ENCODE data around the gene RRP15. TPM values are rescaled to one million over a fixed set of nuclear protein-coding genes. Genes with fewer than 3 reads are reported as not detected.

RRP15 gene
- total RNA-seq, 1 experiment from 2014 or later, result 25.6 TPM

DNA sequence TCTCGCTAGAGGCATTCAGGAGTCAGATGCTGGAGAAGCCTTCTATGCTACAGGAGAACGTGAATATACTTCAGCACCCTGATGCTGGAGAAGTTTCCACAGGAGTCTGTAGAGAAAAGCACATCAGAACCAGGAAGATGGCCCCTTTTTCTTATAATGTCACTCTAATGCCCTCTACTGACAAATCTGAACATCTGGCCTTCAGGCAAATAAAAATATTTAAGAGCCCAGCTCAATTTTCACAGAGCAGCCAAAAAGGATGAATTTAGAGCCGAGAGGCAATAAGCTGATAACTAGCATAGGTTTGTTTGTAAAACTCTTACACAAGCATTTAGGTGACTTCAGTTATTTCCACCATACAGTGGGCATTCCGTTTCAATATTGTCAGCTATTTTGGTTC lies 3.8 kb upstream of the RRP15 start:
- ATAC-seq (no peak), DNase-seq (no peak)
- Histone ChIP-seq H3F3A (ENCODE audit: low read length, unreplicated experiment) (no peaks in the 10 kb centered on the region), H3K9ac (ENCODE audit: low read length) (no peak overlapping the region), H3K79me2 (ENCODE audit: low read length) (peaks cover 12% of the 10 kb centered on the region), H3K4me2 (ENCODE audit: low read length) (no peak overlapping the region), H3K9me2 (replicated peaks; ENCODE audit: low read length) (no peaks in the 10 kb centered on the region), H3K4me3 (ENCODE audit: low read length) (no peak overlapping the region), H4K20me1 (ENCODE audit: low read length) (peaks cover 4% of the 10 kb centered on the region; the same call in 1 of the 2 replicates), H3K36me3 (ENCODE audit: low read depth, low read length) (no peaks in the 10 kb centered on the region), H3K27ac (ENCODE audit: low read length) (no peak overlapping the region), H2AFZ (ENCODE audit: low read length) (no peak overlapping the region), H3K9me3 (ENCODE audit: low read length) (0 out of 2 replicates have a peak, but pooled peaks cover 5% of the 10 kb centered on the region), H3K27me3 (ENCODE audit: low read length) (no peaks in the 10 kb centered on the region), H3K4me1 (ENCODE audit: insufficient read depth, low read length) (peaks cover 12% of the 10 kb centered on the region)
- CTCF ChIA-PET, result no interaction called here
- TF ChIP-seq, protein P1, sequence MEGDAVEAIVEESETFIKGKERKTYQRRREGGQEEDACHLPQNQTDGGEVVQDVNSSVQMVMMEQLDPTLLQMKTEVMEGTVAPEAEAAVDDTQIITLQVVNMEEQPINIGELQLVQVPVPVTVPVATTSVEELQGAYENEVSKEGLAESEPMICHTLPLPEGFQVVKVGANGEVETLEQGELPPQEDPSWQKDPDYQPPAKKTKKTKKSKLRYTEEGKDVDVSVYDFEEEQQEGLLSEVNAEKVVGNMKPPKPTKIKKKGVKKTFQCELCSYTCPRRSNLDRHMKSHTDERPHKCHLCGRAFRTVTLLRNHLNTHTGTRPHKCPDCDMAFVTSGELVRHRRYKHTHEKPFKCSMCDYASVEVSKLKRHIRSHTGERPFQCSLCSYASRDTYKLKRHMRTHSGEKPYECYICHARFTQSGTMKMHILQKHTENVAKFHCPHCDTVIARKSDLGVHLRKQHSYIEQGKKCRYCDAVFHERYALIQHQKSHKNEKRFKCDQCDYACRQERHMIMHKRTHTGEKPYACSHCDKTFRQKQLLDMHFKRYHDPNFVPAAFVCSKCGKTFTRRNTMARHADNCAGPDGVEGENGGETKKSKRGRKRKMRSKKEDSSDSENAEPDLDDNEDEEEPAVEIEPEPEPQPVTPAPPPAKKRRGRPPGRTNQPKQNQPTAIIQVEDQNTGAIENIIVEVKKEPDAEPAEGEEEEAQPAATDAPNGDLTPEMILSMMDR (conservative IDR thresholded peaks at IDR 0.05; ENCODE audit: low read depth, low read length), result peak; percentile 40; the same call in 1 of the 2 replicates
- TF ChIP-seq EZH2phosphoT487 (IDR thresholded peaks at IDR 0.05; ENCODE audit: borderline replicate concordance, low read length), result no peak
- BruUV-seq (replicated peaks), result no TSS peak
- intact Hi-C loops (cut with micrococcal nuclease), result no loop called here
- POLR2A ChIA-PET (ENCODE audit: unreplicated experiment), result no interaction called here

DNA sequence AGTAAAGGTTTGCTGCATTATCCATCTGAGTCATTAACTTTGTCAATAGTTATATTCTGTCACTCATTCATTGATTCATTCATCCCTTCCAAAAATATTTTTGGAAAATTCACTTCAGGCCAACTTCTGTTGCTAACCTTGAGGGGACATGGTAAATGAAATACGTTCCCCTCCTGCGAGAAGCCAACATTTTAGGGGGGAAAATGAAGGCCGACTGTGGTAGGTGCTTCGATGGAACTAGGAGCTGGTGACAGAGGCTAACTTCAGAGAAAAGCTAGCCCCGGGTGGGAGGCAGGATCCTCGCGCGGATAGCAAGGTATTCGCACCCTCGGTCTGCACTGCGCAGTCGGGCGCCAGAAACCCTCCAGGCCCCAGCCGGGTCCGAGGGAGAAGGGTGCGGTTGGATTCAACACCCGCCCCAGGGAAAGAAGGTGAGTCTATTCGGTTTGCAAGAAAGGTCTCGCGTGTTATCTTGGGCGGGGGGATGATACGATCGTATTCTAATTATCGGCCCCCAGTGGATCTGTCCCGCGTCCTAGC lies 646 bp upstream of the RRP15 start:
- H3K27ac ChIP-seq (ENCODE audit: low read length), result peak overlapping the region; percentile 45
- H4K20me1 ChIP-seq (ENCODE audit: low read length), result peaks cover 32% of the 10 kb centered on the region
- peaks cover 9% of the 10 kb centered on the region; the same call in 1 of the 2 replicates for H3K36me3 ChIP-seq (ENCODE audit: low read depth, low read length)
- ChIA-PET POLR2A (ENCODE audit: unreplicated experiment) (interaction anchor here (0.6 to 0.7 kb wide), 4 partner anchors 25 to 1213 kb away, joined by 3 to 6 read pairs (median 4); no protein-coding TSS in a partner anchor), CTCF (interaction anchor here (0.7 to 0.9 kb wide), 3 partner anchors 15 to 113 kb away, joined by 3 to 5 read pairs (median 4); no protein-coding TSS in a partner anchor)
- H2AFZ ChIP-seq (ENCODE audit: low read length), result peak overlapping the region; percentile 95
- H3K27me3 ChIP-seq (ENCODE audit: low read length), result no peaks in the 10 kb centered on the region
- H3K79me2 ChIP-seq (ENCODE audit: low read length), result peaks cover 44% of the 10 kb centered on the region
- peak overlapping the region; percentile 88 for H3K4me3 ChIP-seq (ENCODE audit: low read length)
- H3K4me2 ChIP-seq (ENCODE audit: low read length), result peak overlapping the region; percentile 87
- intact Hi-C loops (cut with micrococcal nuclease), result loop anchor here (2.0 kb wide), 1 partner anchor 120 kb away; no protein-coding TSS in a partner anchor
- TF ChIP-seq EZH2 (IDR thresholded peaks at IDR 0.05; ENCODE audit: low read length, unreplicated experiment) (no peak), EZH2phosphoT487 (IDR thresholded peaks at IDR 0.05; ENCODE audit: borderline replicate concordance, low read length) (no peak)
- TF ChIP-seq, protein P1 (conservative IDR thresholded peaks at IDR 0.05; ENCODE audit: low read depth, low read length), result no peak
- H3K9me2 ChIP-seq (replicated peaks; ENCODE audit: low read length), result no peaks in the 10 kb centered on the region
- H3K4me1 ChIP-seq (ENCODE audit: insufficient read depth, low read length), result peaks cover 23% of the 10 kb centered on the region
- 0 out of 2 replicates have a peak, but pooled peaks cover 5% of the 10 kb centered on the region for H3K9me3 ChIP-seq (ENCODE audit: low read length)
- DNase-seq (peak; percentile 61), ATAC-seq (peak; percentile 37)
- TSS peak; percentile 99 for BruUV-seq (replicated peaks)
- H3F3A ChIP-seq (ENCODE audit: low read length, unreplicated experiment), result no peaks in the 10 kb centered on the region
- H3K9ac ChIP-seq (ENCODE audit: low read length), result peak overlapping the region; percentile 84

DNA sequence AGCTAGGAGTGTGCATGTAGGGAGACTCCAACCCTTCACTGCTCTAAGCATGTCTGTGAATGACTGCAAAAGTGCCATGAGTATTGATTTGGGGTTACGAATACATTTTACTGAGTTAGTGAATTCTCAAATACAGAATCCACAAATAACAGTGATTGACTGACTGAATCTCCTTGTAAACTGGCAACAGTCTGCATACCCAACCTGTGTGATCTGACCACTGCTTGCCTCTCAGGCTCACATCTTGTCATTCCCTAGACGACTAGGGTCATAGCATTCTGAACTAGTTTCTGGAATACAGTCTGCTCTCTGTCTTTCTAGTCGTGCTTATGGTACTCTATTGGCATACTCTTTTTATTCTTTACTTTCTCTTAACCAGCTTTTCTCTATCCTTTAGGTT lies 7.4 kb downstream of the RRP15 start:
- TF ChIP-seq EZH2 (IDR thresholded peaks at IDR 0.05; ENCODE audit: low read length, unreplicated experiment) (no peak), EZH2phosphoT487 (IDR thresholded peaks at IDR 0.05; ENCODE audit: borderline replicate concordance, low read length) (no peak)
- TF ChIP-seq, protein P1 (conservative IDR thresholded peaks at IDR 0.05; ENCODE audit: low read depth, low read length), result no peak
- Histone ChIP-seq H4K20me1 (ENCODE audit: low read length) (peaks cover 26% of the 10 kb centered on the region; the same call in 1 of the 2 replicates), H3K4me2 (ENCODE audit: low read length) (no peak overlapping the region), H3K27me3 (ENCODE audit: low read length) (no peaks in the 10 kb centered on the region), H3F3A (ENCODE audit: low read length, unreplicated experiment) (no peaks in the 10 kb centered on the region), H3K36me3 (ENCODE audit: low read depth, low read length) (peaks cover 22% of the 10 kb centered on the region), H3K9ac (ENCODE audit: low read length) (no peak overlapping the region), H3K79me2 (ENCODE audit: low read length) (peaks cover 98% of the 10 kb centered on the region), H2AFZ (ENCODE audit: low read length) (no peak overlapping the region), H3K9me2 (replicated peaks; ENCODE audit: low read length) (no peaks in the 10 kb centered on the region), H3K4me3 (ENCODE audit: low read length) (no peak overlapping the region), H3K27ac (ENCODE audit: low read length) (no peak overlapping the region), H3K4me1 (ENCODE audit: insufficient read depth, low read length) (peaks cover 7% of the 10 kb centered on the region; the same call in 1 of the 2 replicates), H3K9me3 (ENCODE audit: low read length) (no peaks in the 10 kb centered on the region)
- ChIA-PET CTCF (no interaction called here), POLR2A (ENCODE audit: unreplicated experiment) (no interaction called here)
- no TSS peak for BruUV-seq (replicated peaks)
- DNase-seq (no peak), ATAC-seq (no peak)
- intact Hi-C loops (cut with micrococcal nuclease), result no loop called here

All from PC-3 (cell line).